Liver (tissue), 3 donors: Measurements from ENCODE around the gene SFXN2.

ENCODE experiments used
- EGR1 ChIP-seq, 2 donors: IDR thresholded peaks; 2 replicates each; pipeline ENCODE4 v1.6.1; 2016 to 2018; ENCODE audit warnings: antibody characterized with exemption in 2 of 2, low read depth in 2 of 2
- FOXA1 ChIP-seq: IDR thresholded peaks from 2 replicates; pipeline ENCODE4 v1.6.1; 2016; ENCODE audit warnings: antibody characterized with exemption
- GABPA ChIP-seq, 2 donors: IDR thresholded peaks in 1 of 2; conservative IDR thresholded peaks in 1 of 2; 2 replicates each; pipeline ENCODE4 v1.6.1; 2016; ENCODE audit warnings: antibody characterized with exemption in 2 of 2, mild to moderate bottlenecking in 1 of 2, moderate library complexity in 1 of 2
- HNF4A ChIP-seq, 2 donors: conservative IDR thresholded peaks; 2 replicates each; pipeline ENCODE4 v1.6.1; 2016; ENCODE audit warnings: antibody characterized with exemption in 2 of 2, mild to moderate bottlenecking in 2 of 2
- HNF4G ChIP-seq: IDR thresholded peaks from 2 replicates; pipeline ENCODE4 v1.6.1; 2016; ENCODE audit warnings: antibody characterized with exemption
- JUND ChIP-seq, 2 donors: IDR thresholded peaks; 2 replicates each; pipeline ENCODE4 v1.6.1; 2016; ENCODE audit warnings: antibody characterized with exemption in 2 of 2
- RXRA ChIP-seq, 2 donors: IDR thresholded peaks; 2 replicates each; pipeline ENCODE4 v1.6.1; 2017 to 2018; ENCODE audit warnings: antibody characterized with exemption in 2 of 2, mild to moderate bottlenecking in 1 of 2
- SP1 ChIP-seq: IDR thresholded peaks from 2 replicates; pipeline ENCODE4 v1.6.1; 2018; ENCODE audit warnings: antibody characterized with exemption, mild to moderate bottlenecking
- YY1 ChIP-seq: IDR thresholded peaks from 2 replicates; pipeline ENCODE4 v1.6.1; 2016; ENCODE audit warnings: antibody characterized with exemption, mild to moderate bottlenecking
- TF ChIP-seq, protein P1 (sequence below): fragments of 150-350 bp; IDR thresholded peaks from 2 replicates; pipeline ENCODE4 v1.5.1; 2017; ENCODE audit warnings: improper control_type of control experiment, low read depth, low read length; ENCODE audit not compliant: missing input control
- TF ChIP-seq, protein P2 (sequence below): IDR thresholded peaks from 2 replicates; pipeline ENCODE4 v1.6.1; 2016; ENCODE audit warnings: antibody characterized with exemption
- TF ChIP-seq, protein P3 (sequence below): IDR thresholded peaks from 2 replicates; pipeline ENCODE4 v1.6.1; 2016; ENCODE audit warnings: antibody characterized with exemption, mild to moderate bottlenecking
- donor health status: healthy.
- donor health status: healthy.

DNA sequence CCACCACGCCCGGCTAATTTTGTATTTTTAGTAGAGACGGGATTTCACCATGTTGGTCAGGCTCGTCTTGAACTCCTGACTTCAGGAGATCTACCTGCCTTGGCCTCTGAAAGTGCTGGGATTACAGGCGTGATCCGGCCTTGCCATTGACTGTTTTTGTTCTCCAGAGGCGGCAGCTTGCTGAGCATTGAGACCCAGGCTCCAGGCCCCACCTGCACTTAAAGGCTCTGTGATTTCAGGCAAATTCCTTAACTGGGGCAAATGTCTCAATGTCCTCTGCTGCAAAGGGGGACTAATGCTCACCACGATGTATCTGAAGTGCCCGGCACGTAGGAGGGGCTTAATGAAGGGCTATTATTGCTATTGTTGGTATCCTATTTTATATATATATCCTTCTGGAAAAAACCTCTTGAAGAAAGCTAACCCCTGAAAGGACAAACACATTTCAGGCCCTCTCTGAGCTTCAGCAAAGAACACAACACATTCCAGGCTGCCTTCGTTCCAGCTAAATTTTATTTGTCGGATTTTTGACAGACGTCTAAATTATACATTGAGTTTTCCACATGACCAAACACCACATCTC lies 41.1 kb upstream of the SFXN2 start:
- TF ChIP-seq, protein P1, sequence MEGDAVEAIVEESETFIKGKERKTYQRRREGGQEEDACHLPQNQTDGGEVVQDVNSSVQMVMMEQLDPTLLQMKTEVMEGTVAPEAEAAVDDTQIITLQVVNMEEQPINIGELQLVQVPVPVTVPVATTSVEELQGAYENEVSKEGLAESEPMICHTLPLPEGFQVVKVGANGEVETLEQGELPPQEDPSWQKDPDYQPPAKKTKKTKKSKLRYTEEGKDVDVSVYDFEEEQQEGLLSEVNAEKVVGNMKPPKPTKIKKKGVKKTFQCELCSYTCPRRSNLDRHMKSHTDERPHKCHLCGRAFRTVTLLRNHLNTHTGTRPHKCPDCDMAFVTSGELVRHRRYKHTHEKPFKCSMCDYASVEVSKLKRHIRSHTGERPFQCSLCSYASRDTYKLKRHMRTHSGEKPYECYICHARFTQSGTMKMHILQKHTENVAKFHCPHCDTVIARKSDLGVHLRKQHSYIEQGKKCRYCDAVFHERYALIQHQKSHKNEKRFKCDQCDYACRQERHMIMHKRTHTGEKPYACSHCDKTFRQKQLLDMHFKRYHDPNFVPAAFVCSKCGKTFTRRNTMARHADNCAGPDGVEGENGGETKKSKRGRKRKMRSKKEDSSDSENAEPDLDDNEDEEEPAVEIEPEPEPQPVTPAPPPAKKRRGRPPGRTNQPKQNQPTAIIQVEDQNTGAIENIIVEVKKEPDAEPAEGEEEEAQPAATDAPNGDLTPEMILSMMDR, result no peak
- TF ChIP-seq, protein P2, sequence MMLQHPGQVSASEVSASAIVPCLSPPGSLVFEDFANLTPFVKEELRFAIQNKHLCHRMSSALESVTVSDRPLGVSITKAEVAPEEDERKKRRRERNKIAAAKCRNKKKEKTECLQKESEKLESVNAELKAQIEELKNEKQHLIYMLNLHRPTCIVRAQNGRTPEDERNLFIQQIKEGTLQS, result no peak
- TF ChIP-seq FOXA1 (no peak), RXRA (IDR thresholded peaks at IDR 0.05) (no peak), SP1 (no peak), HNF4A (conservative IDR thresholded peaks at IDR 0.05) (no peak), EGR1 (IDR thresholded peaks at IDR 0.05; ENCODE audit: low read depth in 2 of 2) (no peak), HNF4G (no peak), GABPA (IDR thresholded peaks at IDR 0.05 in 1 of 2, conservative IDR thresholded peaks at IDR 0.05 in 1 of 2) (no peak), YY1 (no peak), JUND (IDR thresholded peaks at IDR 0.05) (no peak)
- TF ChIP-seq, protein P3, sequence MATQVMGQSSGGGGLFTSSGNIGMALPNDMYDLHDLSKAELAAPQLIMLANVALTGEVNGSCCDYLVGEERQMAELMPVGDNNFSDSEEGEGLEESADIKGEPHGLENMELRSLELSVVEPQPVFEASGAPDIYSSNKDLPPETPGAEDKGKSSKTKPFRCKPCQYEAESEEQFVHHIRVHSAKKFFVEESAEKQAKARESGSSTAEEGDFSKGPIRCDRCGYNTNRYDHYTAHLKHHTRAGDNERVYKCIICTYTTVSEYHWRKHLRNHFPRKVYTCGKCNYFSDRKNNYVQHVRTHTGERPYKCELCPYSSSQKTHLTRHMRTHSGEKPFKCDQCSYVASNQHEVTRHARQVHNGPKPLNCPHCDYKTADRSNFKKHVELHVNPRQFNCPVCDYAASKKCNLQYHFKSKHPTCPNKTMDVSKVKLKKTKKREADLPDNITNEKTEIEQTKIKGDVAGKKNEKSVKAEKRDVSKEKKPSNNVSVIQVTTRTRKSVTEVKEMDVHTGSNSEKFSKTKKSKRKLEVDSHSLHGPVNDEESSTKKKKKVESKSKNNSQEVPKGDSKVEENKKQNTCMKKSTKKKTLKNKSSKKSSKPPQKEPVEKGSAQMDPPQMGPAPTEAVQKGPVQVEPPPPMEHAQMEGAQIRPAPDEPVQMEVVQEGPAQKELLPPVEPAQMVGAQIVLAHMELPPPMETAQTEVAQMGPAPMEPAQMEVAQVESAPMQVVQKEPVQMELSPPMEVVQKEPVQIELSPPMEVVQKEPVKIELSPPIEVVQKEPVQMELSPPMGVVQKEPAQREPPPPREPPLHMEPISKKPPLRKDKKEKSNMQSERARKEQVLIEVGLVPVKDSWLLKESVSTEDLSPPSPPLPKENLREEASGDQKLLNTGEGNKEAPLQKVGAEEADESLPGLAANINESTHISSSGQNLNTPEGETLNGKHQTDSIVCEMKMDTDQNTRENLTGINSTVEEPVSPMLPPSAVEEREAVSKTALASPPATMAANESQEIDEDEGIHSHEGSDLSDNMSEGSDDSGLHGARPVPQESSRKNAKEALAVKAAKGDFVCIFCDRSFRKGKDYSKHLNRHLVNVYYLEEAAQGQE, result no peak
